CD4-positive, alpha-beta T cell treated with Interleukin-6 at 100 ng/mL for 8 hours (primary cell): Measurements from ENCODE around the gene MBD3L2.
"Not testable (repeated sequence)": the region's sequence is repeated elsewhere in the genome, so short reads cannot be mapped to it uniquely, and the experiment has no call there.

ENCODE experiments used
- DNase-seq: peaks from one replicate; pipeline ENCODE4 v3.0.0-alpha.2; 2020; ENCODE audit warnings: mixed read lengths, low spot score

The MBD3L2 gene

GRCh38 chr19:7049021-7049420, at the start of gene MBD3L2:
TSS of gene MBD3L2 (plus strand) at chr19:7049321. CDS start at chr19:7049374, 53 bp downstream.
- DNase-seq: not testable (repeated sequence)

- no peak for DNase-seq
Measured at GRCh38 chr19:6999933-7000332, 49.2 kb upstream of the MBD3L2 start.

- DNase-seq: no peak
Measured at GRCh38 chr19:7000333-7000732, 48.8 kb upstream of the MBD3L2 start.

- no peak for DNase-seq
Measured at GRCh38 chr19:7000816-7001215, 48.3 kb upstream of the MBD3L2 start.

- no peak for DNase-seq
Measured at GRCh38 chr19:7004313-7004931, 44.7 kb upstream of the MBD3L2 start.

- no peak for DNase-seq
Measured at GRCh38 chr19:7006135-7006704, 42.9 kb upstream of the MBD3L2 start.

- DNase-seq: no peak
Measured at GRCh38 chr19:7007859-7008258, 41.3 kb upstream of the MBD3L2 start.

- no peak for DNase-seq
Measured at GRCh38 chr19:7010722-7011593, 38.2 kb upstream of the MBD3L2 start.

GRCh38 chr19:7013678-7014077, 35.4 kb upstream of the MBD3L2 start:
- peak; percentile 28 for DNase-seq

GRCh38 chr19:7018828-7019227, 30.3 kb upstream of the MBD3L2 start:
- DNase-seq: no peak

- DNase-seq: not testable (repeated sequence)
Measured at GRCh38 chr19:7021331-7021730, 27.8 kb upstream of the MBD3L2 start, which contains the start of gene MBD3L2B. TSS of gene MBD3L2B (minus strand) at chr19:7021431. CDS start at chr19:7021397, 34 bp downstream.

GRCh38 chr19:7028790-7029189, 20.3 kb upstream of the MBD3L2 start:
- not testable (repeated sequence) for DNase-seq

GRCh38 chr19:7030278-7030677, 18.8 kb upstream of the MBD3L2 start, which contains the start of gene MBD3L5:
TSS of gene MBD3L5 (plus strand) at chr19:7030578. CDS start at chr19:7030612, 34 bp downstream.
- DNase-seq: not testable (repeated sequence)

GRCh38 chr19:7040079-7040478, 9.0 kb upstream of the MBD3L2 start, which contains the start of gene MBD3L4:
TSS of gene MBD3L4 (minus strand) at chr19:7040179. CDS start at chr19:7040144, 35 bp downstream.
- DNase-seq: not testable (repeated sequence)

- not testable (repeated sequence) for DNase-seq
Measured at GRCh38 chr19:7041563-7041962, 7.6 kb upstream of the MBD3L2 start.

- not testable (repeated sequence) for DNase-seq
Measured at GRCh38 chr19:7051421-7051820, 2.3 kb downstream of the MBD3L2 start.

- not testable (repeated sequence) for DNase-seq
Measured at GRCh38 chr19:7052896-7053295, 3.8 kb downstream of the MBD3L2 start.

- DNase-seq: not testable (repeated sequence)
Measured at GRCh38 chr19:7054635-7055368, 5.7 kb downstream of the MBD3L2 start.

- not testable (repeated sequence) for DNase-seq
Measured at GRCh38 chr19:7055679-7056078, 6.6 kb downstream of the MBD3L2 start.

- DNase-seq: not testable (repeated sequence)
Measured at GRCh38 chr19:7056371-7056770, 7.2 kb downstream of the MBD3L2 start.

- DNase-seq: not testable (repeated sequence)
Measured at GRCh38 chr19:7058576-7058975, 9.5 kb downstream of the MBD3L2 start, which contains the start of gene MBD3L3. TSS of gene MBD3L3 (minus strand) at chr19:7058676. CDS start at chr19:7058605, 71 bp downstream.

GRCh38 chr19:7059977-7060376, 10.9 kb downstream of the MBD3L2 start:
- not testable (repeated sequence) for DNase-seq
